WI38 (cell line): Measurements from ENCODE around the gene SPP1.

ENCODE experiments used
- H3K4me3 ChIP-seq: 2 replicates; pipeline ENCODE4 v1.5.1; 2011; ENCODE audit warnings: low read depth, mild to moderate bottlenecking, control low read depth, low read length
- CTCF ChIP-seq: IDR thresholded peaks from 2 replicates; pipeline ENCODE4 v1.5.1; 2012; ENCODE audit warnings: low read depth, mild to moderate bottlenecking, control low read depth, low read length

Gene SPP1

GRCh38 chr4:87944967-87945366, 30.5 kb upstream of the SPP1 start:
- no peak for TF ChIP-seq CTCF
- no peak overlapping the region for H3K4me3 ChIP-seq

GRCh38 chr4:87946766-87947165, 28.7 kb upstream of the SPP1 start:
- no peak for TF ChIP-seq CTCF
- H3K4me3 ChIP-seq = no peak overlapping the region

GRCh38 chr4:87947381-87948160, 27.9 kb upstream of the SPP1 start:
- no peak for TF ChIP-seq CTCF
- no peak overlapping the region for H3K4me3 ChIP-seq

- no peak overlapping the region for H3K4me3 ChIP-seq
- no peak for TF ChIP-seq CTCF
These were observed 25.6 kb upstream of the SPP1 start for GRCh38 chr4:87949961-87950360.

- no peak overlapping the region for H3K4me3 ChIP-seq
- TF ChIP-seq CTCF = no peak
These were observed 25.0 kb upstream of the SPP1 start for GRCh38 chr4:87950493-87950892.

- TF ChIP-seq CTCF = no peak
- H3K4me3 ChIP-seq = no peak overlapping the region
These were observed 24.5 kb upstream of the SPP1 start for GRCh38 chr4:87950936-87951511.

GRCh38 chr4:87953826-87954225, 21.7 kb upstream of the SPP1 start:
- no peak for TF ChIP-seq CTCF
- H3K4me3 ChIP-seq = no peak overlapping the region
